AG09319 (cell line): Measurements from ENCODE around the gene SMYD3.

ENCODE experiments used
- DNase-seq: peaks from one replicate; pipeline ENCODE4 v3.0.0-alpha.2; 2010; ENCODE audit warnings: low read depth; ENCODE audit errors: extremely low read depth
- TF ChIP-seq, protein P1 (sequence below): IDR thresholded peaks from 2 replicates; pipeline ENCODE4 v1.5.1; 2011; ENCODE audit warnings: low read depth, mild to moderate bottlenecking, inconsistent platforms, low read length, moderate library complexity

SMYD3 gene

DNA sequence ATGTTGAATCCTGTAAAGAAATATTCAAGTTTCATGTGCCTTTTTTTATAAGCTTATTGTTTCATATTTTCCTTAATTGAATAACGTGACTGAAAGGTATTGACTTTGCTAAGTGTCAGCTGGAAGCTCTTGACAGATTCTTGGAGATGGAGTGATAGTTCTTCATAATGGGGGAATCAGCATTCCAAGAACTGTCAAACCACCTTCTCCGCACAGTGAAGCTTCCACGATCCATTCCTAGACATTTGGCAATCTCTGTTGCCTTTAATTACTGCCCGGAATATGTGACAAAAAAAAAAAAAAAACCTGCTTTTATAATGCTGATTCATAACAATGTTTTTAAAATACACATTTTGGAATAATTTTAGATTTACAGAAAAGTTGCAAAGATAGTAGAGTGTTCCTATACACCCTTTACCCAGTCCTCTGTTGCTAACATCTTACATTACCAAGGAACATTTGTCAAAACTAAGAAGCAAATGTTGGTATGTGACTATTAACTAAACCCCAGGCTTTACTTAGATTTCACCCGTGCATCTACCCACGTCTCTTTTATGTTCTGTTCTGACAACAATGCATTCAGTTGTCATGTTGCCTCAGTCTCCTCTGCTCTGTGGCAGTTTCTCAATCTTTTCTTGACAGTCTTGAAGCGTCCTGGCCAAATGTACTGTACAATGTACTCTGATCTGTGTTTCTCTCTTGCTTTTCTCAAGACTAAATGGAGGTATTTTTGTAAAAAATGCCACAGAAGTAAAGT is 674.1 kb downstream of the SMYD3 start:
- TF ChIP-seq, protein P1, sequence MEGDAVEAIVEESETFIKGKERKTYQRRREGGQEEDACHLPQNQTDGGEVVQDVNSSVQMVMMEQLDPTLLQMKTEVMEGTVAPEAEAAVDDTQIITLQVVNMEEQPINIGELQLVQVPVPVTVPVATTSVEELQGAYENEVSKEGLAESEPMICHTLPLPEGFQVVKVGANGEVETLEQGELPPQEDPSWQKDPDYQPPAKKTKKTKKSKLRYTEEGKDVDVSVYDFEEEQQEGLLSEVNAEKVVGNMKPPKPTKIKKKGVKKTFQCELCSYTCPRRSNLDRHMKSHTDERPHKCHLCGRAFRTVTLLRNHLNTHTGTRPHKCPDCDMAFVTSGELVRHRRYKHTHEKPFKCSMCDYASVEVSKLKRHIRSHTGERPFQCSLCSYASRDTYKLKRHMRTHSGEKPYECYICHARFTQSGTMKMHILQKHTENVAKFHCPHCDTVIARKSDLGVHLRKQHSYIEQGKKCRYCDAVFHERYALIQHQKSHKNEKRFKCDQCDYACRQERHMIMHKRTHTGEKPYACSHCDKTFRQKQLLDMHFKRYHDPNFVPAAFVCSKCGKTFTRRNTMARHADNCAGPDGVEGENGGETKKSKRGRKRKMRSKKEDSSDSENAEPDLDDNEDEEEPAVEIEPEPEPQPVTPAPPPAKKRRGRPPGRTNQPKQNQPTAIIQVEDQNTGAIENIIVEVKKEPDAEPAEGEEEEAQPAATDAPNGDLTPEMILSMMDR, result no peak
- DNase-seq, result no peak

DNA sequence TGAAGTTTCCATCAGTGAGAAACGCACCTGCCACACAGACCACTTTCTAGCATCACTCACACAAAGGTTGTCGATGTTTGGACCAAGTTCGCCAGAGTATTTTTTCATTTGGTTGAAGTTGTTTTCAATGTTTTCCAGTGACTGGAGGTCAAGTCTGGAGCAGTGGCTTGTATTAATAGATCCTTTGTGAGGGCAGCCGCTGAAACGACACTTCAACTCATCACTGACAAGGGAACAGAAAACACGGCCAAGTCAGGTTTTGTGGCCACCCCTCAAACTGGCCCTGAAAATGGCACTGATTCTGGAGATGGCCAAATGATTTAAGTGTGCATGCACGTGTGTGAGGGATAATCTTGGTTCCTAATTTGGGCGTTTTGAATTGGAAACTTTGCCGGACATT is 675.6 kb downstream of the SMYD3 start:
- DNase-seq, result no peak
- TF ChIP-seq, protein P1, result no peak

DNA sequence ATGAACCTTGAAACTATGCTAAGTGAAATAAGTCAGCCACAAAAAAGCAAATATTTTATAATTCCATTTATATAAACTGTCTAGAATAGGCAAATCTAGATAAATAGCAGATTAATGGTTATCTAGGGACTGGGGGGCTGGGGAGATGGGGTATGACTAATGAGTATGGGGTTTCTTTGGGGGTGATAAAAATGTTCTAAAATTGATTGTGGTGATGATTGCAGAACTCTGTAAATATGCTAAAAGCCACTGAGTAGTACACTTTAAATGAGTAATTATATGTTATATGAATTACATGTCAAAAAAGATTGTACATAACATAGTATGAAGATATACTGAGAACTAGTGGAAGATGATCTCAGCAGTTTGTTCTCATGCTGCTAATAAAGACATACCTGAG is 677.3 kb downstream of the SMYD3 start:
- TF ChIP-seq, protein P1, result no peak

DNA sequence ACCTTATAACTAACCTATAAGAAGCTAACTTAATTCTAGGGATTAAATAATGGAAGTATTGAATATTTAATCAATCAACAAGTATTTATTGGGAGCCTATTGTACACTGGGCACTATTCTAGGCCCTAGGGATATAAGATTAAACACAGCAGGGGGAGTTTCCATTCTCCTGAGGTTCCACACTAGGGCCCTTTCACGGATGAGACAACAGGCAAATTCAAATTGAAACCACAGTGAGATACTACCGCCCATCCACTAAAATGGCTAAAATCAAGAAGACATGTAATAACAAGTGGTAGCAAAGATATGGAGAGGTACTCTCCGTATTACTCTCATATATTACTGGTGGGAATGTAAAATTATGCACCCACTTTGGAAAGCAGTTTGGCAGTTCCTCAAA is 677.9 kb downstream of the SMYD3 start:
- no peak for DNase-seq
- TF ChIP-seq, protein P1, result no peak

More for the DNA sequence above, 677.3 kb downstream of the SMYD3 start:
- no peak for DNase-seq

DNA sequence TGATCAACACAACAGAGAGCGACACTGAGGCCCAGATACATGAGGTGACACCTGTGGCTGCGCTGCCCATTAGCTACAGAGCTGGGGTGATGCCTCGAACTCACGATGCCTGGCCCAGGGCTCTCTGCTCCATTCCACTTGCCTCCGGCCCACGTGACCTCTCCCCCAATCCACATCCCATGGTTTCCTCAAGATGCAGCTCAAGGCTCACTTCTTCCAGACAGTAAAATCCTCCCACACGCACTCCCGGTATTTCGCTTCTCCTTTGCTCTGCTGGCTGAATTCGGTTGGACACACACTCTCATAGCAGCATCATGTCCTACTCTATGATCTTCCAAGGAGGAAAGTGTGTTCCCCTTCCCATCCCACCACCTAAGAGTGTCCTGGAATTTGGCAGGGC is 679.8 kb downstream of the SMYD3 start:
- TF ChIP-seq, protein P1, result no peak
- DNase-seq, result no peak

DNA sequence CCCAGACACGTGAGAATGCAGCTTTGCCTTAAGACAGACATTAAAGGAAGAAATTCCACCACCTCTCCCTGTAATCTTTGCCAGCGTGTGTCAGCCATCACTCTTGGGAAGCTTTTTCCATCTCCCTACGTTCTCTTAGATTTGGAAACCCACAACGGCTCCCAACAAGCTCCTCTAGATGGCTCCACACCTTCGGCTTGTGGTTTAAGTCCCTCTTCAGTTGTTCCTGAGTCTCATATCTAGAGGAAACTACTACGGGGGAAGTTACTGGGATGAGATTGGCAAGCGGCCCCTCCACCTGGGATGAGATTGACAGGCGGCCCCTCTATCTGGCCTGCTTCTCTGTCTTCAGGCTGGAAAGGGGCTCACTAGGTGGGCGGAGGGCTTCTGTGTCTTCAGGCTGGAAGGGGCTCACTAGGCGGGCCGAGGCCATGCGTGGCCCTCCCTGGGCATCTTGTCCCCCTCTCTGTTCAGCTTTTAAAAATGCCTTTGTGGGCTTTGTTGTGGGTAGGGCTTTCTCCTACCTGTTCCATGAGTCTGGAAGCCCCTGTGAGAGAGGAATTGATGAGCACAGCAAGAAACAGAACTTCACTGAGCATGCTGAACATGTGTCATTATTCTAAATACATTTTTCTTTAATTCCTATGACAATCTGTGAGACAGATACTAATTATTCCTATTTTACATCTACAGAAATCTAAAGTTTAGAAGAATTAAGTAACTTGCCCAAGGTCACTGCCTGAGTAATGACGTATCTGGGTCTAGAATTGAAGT is 681.8 kb downstream of the SMYD3 start:
- no peak for DNase-seq
- TF ChIP-seq, protein P1, result no peak; the same call in none of the 2 replicates
